ENCODE measurements around the gene TMEM184B.
"Not testable (repeated sequence)": the region's sequence is repeated elsewhere in the genome, so short reads cannot be mapped to it uniquely, and the experiment has no call there.

TMEM184B gene

GRCh38 chr22:38181453-38182200 is 91.2 kb downstream of the TMEM184B start, which contains the start of gene PLA2G6:
TSS of gene PLA2G6 (minus strand) at chr22:38181830. CDS start at chr22:38169426, 12,404 bp downstream.
- DNase-seq (ENCODE audit: low spot score): peak; percentile 99

- DNase-seq (ENCODE audit: low spot score): peak; percentile 35
These were observed 91.9 kb downstream of the TMEM184B start for GRCh38 chr22:38180841-38181452.

- not testable (repeated sequence) for DNase-seq (ENCODE audit: low spot score)
These were observed 94.2 kb downstream of the TMEM184B start for GRCh38 chr22:38178605-38178937.

- DNase-seq (ENCODE audit: low spot score): peak; percentile 89
These were observed 94.7 kb downstream of the TMEM184B start for GRCh38 chr22:38177926-38178604.

DNA sequence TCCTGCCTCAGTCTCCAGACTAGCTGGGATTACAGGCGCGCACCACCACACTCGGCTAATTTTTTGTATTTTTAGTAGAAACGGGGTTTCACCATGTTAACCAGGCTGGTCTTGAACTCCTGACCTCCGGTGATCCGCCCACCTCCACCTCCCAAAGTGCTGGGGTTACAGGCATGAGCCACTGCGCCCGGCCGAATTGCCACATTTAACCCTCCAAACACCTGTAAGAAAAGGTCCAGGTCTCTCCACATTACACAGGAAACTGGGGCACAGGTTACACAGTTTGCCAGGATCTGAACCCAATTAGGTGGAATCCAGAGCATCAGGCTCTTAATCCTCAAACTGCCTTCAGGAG is 95.3 kb downstream of the TMEM184B start:
- DNase-seq (ENCODE audit: low spot score): not testable (repeated sequence)

DNA sequence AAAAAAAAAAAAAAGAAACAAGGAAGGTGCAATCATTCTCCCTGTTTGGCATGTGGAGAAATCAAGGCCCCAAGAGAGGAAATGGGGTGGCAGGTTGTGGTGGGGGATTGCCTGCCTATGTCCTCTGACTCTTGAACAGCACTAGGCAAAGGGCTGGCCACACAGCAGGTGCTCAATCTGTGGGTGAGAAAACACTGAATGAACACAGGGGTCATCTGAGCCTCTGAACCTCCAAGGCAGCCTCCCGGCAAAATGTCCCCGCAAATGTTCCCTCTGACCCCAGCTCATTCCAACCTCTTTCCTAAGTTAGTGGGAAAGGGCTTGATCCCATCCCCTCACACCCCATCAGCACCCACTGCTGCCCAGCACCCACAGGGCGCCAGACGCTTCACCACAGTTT is 95.8 kb downstream of the TMEM184B start:
- DNase-seq (ENCODE audit: low spot score): no peak

GRCh38 chr22:38176170-38176741 is 96.6 kb downstream of the TMEM184B start:
- peak; percentile 87 for DNase-seq (ENCODE audit: low spot score)

- DNase-seq (ENCODE audit: low spot score): no peak
These were observed 97.3 kb downstream of the TMEM184B start for GRCh38 chr22:38175206-38176118.

GRCh38 chr22:38174626-38175025 is 98.2 kb downstream of the TMEM184B start:
- DNase-seq (ENCODE audit: low spot score): no peak

DNA sequence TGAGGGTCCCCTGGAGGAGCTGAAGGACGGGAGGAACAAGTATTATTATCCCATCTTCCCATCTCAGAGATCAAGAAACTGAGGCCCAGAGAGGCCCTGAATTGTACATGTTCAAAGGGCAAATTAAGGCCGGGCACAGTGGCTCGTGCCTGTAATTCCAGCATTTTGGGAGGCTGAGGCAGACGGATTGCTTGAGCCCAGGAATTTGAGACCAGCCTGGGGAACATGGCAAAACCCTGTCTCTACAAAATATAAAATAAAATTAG is 99.2 kb downstream of the TMEM184B start:
- DNase-seq (ENCODE audit: low spot score): no peak

- DNase-seq (ENCODE audit: low spot score): no peak
These were observed 99.8 kb downstream of the TMEM184B start for GRCh38 chr22:38172832-38173640.

GRCh38 chr22:38171927-38172831 is 100.6 kb downstream of the TMEM184B start:
- DNase-seq (ENCODE audit: low spot score): no peak

DNA sequence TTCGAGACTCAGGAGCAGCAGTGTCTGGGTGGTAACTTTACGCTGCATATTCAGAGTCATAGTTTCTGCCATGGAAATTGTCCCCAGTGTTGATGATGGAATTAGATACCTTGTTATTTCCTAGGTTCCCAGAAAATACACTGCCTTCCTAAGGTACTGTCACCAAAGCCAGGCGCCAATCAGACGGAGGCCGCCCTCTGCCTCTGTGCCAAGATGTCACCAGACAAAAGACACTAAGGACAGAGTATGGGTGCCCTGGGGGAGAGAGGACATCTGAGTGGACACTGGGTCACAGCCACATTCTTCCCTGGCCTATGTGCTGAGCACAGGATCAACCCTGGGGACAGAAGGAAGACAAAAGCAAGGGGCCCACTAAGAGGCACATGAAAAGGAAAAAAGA is 102.3 kb downstream of the TMEM184B start:
- no peak for DNase-seq (ENCODE audit: low spot score)

Data from kidney tubule cell (primary cell).